Measurements from ENCODE around the gene ADRM1.

- TF ChIP-seq CTCF (IDR thresholded peaks at IDR 0.05; ENCODE audit: low read depth, low read length, poor library complexity, severe bottlenecking) (no peak), EZH2phosphoT487 (IDR thresholded peaks at IDR 0.05; ENCODE audit: borderline replicate concordance, low read length) (no peak)
Observed at GRCh38 chr20:62322492-62323041, 19.8 kb downstream of the ADRM1 start.

Measured in DOHH2 (cell line).